ENCODE results near the gene NHERF1. TPM values are rescaled to one million over a fixed set of nuclear protein-coding genes. Genes with fewer than 3 reads are reported as not detected.

Gene NHERF1
- polyA plus RNA-seq, 1 donor (not counting 4 experiments of a cell fraction or from before 2014, with no cell fraction given), result 45.6 TPM

DNA sequence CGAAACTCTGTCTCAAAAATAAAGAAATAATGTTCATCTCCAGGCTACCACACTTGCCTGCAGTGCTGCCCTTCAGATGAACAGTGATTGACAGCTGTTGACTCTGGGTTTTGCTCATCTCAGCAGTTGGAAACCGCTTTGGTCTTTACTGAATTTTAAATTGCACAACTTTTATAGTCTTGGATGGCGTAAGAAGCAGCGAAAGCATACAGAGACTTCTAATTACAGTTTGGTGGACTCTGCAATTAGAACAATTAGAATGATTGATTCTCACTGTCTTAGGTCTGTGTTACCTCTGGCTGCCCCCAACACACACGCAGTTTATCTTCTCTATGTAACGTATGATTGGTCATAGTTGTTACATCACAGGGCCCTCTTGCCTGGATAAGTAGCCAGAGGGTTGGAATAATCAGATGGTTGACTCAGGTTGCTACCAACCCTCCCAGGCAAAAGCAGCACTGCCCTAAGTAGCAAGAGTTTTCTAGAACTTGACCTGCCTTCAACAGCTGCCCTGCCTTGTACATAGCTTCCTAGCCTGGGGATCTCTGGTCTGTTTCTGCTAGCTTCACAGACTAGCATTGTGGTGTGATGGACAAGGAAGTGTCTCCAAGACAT lies 29.6 kb downstream of the NHERF1 start:
- TF ChIP-seq, protein P1, sequence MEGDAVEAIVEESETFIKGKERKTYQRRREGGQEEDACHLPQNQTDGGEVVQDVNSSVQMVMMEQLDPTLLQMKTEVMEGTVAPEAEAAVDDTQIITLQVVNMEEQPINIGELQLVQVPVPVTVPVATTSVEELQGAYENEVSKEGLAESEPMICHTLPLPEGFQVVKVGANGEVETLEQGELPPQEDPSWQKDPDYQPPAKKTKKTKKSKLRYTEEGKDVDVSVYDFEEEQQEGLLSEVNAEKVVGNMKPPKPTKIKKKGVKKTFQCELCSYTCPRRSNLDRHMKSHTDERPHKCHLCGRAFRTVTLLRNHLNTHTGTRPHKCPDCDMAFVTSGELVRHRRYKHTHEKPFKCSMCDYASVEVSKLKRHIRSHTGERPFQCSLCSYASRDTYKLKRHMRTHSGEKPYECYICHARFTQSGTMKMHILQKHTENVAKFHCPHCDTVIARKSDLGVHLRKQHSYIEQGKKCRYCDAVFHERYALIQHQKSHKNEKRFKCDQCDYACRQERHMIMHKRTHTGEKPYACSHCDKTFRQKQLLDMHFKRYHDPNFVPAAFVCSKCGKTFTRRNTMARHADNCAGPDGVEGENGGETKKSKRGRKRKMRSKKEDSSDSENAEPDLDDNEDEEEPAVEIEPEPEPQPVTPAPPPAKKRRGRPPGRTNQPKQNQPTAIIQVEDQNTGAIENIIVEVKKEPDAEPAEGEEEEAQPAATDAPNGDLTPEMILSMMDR (optimal IDR thresholded peaks at IDR 0.05 in 1 of 3, IDR thresholded peaks at IDR 0.05 in 1 of 3, conservative IDR thresholded peaks at IDR 0.05 in 1 of 3; ENCODE audit: extremely low read depth in 1 of 3, insufficient read depth in 2 of 3, low read length in 3 of 3), result no peak
- TF ChIP-seq EZH2 (IDR thresholded peaks at IDR 0.05; ENCODE audit: low read length), result no peak
- FAIRE-seq (no peak), DNase-seq (ENCODE audit: low read depth, low spot score) (no peak)
- H3K36me3 ChIP-seq (ENCODE audit: control insufficient read depth in 2 of 2, extremely low read depth in 1 of 2, insufficient read depth in 2 of 2, low read length in 2 of 2), result peaks cover 16 to 27% of the 10 kb centered on the region in 2 experiments
- no peak overlapping the region for H3K4me2 ChIP-seq (ENCODE audit: control insufficient read depth, extremely low read depth, insufficient read depth, low read depth, low read length)
- no peaks in the 10 kb centered on the region for H4K20me1 ChIP-seq (ENCODE audit: control insufficient read depth, extremely low read depth, insufficient read depth, low read length)
- H3K4me3 ChIP-seq (ENCODE audit: control insufficient read depth in 2 of 3, extremely low read depth in 1 of 3, insufficient read depth in 2 of 3, low read depth in 1 of 3, low read length in 3 of 3), result no peak overlapping the region
- dilution Hi-C loops (cut with MboI; ENCODE audit: extremely low pct_ligation_motif_present, low sequenced_read_pairs), result no loop called here
- no peak overlapping the region for H3K9ac ChIP-seq (ENCODE audit: control insufficient read depth, extremely low read depth, insufficient read depth, low read length)
- no peak overlapping the region for H2AFZ ChIP-seq (ENCODE audit: control insufficient read depth, low read length)
- H3K27me3 ChIP-seq (ENCODE audit: control insufficient read depth, extremely low read depth, insufficient read depth, low read length), result no peaks in the 10 kb centered on the region
- no peak overlapping the region for H3K27ac ChIP-seq (ENCODE audit: control insufficient read depth, insufficient read depth, low read length)
- peaks cover 8% of the 10 kb centered on the region for H3K4me1 ChIP-seq (ENCODE audit: control insufficient read depth, extremely low read depth, insufficient read depth, low read length)
- H3K79me2 ChIP-seq (ENCODE audit: control insufficient read depth, insufficient read depth, low read length), result peaks cover 36% of the 10 kb centered on the region
- H3K9me1 ChIP-seq (ENCODE audit: control insufficient read depth, extremely low read depth, insufficient read depth, low read length), result no peaks in the 10 kb centered on the region
- no peaks in the 10 kb centered on the region for H3K9me3 ChIP-seq (ENCODE audit: control insufficient read depth, low read depth, low read length)

DNA sequence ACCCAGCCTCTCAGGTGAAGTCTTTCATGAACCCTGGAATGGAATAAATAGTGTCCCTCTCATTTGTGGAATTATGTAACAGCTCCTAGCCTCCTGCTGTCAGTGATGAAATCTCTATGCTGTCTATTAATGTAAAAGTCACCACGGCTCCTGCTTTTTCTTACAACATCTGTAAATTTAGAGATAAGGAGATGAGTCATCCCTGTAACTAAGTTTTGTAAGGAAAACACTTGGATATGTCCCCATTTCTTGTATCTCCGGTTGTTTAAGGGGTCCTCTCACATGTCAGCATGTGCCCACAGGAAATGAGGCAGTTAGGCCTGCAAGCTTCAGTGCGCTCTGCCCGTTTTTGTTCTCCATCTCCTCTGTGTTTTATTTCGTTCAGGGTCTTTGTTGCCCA lies 30.5 kb downstream of the NHERF1 start:
- no peaks in the 10 kb centered on the region for H3K9me3 ChIP-seq (ENCODE audit: control insufficient read depth, low read depth, low read length)
- H3K27ac ChIP-seq (ENCODE audit: control insufficient read depth, insufficient read depth, low read length), result no peak overlapping the region
- no peaks in the 10 kb centered on the region for H4K20me1 ChIP-seq (ENCODE audit: control insufficient read depth, extremely low read depth, insufficient read depth, low read length)
- H3K27me3 ChIP-seq (ENCODE audit: control insufficient read depth, extremely low read depth, insufficient read depth, low read length), result no peaks in the 10 kb centered on the region
- FAIRE-seq, result no peak
- no peak overlapping the region for H3K9ac ChIP-seq (ENCODE audit: control insufficient read depth, extremely low read depth, insufficient read depth, low read length)
- no peak overlapping the region for H3K4me3 ChIP-seq (ENCODE audit: control insufficient read depth in 2 of 3, extremely low read depth in 1 of 3, insufficient read depth in 2 of 3, low read depth in 1 of 3, low read length in 3 of 3)
- H3K4me1 ChIP-seq (ENCODE audit: control insufficient read depth, extremely low read depth, insufficient read depth, low read length), result peaks cover 7% of the 10 kb centered on the region
- peaks cover 11 to 18% of the 10 kb centered on the region in 2 experiments for H3K36me3 ChIP-seq (ENCODE audit: control insufficient read depth in 2 of 2, extremely low read depth in 1 of 2, insufficient read depth in 2 of 2, low read length in 2 of 2)
- TF ChIP-seq EZH2 (IDR thresholded peaks at IDR 0.05; ENCODE audit: low read length), result no peak
- TF ChIP-seq, protein P1 (optimal IDR thresholded peaks at IDR 0.05 in 1 of 3, IDR thresholded peaks at IDR 0.05 in 1 of 3, conservative IDR thresholded peaks at IDR 0.05 in 1 of 3; ENCODE audit: extremely low read depth in 1 of 3, insufficient read depth in 2 of 3, low read length in 3 of 3), result no peak
- no peak overlapping the region for H2AFZ ChIP-seq (ENCODE audit: control insufficient read depth, low read length)
- no peaks in the 10 kb centered on the region for H3K9me1 ChIP-seq (ENCODE audit: control insufficient read depth, extremely low read depth, insufficient read depth, low read length)
- no peak overlapping the region for H3K4me2 ChIP-seq (ENCODE audit: control insufficient read depth, extremely low read depth, insufficient read depth, low read depth, low read length)
- peaks cover 30% of the 10 kb centered on the region for H3K79me2 ChIP-seq (ENCODE audit: control insufficient read depth, insufficient read depth, low read length)
- dilution Hi-C loops (cut with MboI; ENCODE audit: extremely low pct_ligation_motif_present, low sequenced_read_pairs), result no loop called here
- no peak for DNase-seq (ENCODE audit: low read depth, low spot score)
